GM11168 (cell line): ENCODE measurements around the gene SSBP4.

ENCODE experiments used
- in situ Hi-C: fragments of 300-500 bp; cut with MboI; formaldehyde crosslinking; loops from one replicate; pipeline ENCODE4 v1.12.0; 2022; ENCODE audit warnings: low sequenced_read_pairs; ENCODE audit not compliant: unreplicated experiment

SSBP4 gene

GRCh38 chr19:18441804-18442788 lies 22.9 kb downstream of the SSBP4 start:
- in situ Hi-C loops = no loop called here

GRCh38 chr19:18442941-18443340 lies 23.7 kb downstream of the SSBP4 start:
- in situ Hi-C loops = no loop called here

- in situ Hi-C loops = no loop called here
Observed at GRCh38 chr19:18443406-18443805, 24.2 kb downstream of the SSBP4 start.

- in situ Hi-C loops = no loop called here
Observed at GRCh38 chr19:18443831-18444230, 24.6 kb downstream of the SSBP4 start.

- in situ Hi-C loops = no loop called here
Observed at GRCh38 chr19:18444513-18444912, 25.3 kb downstream of the SSBP4 start.

- in situ Hi-C loops = no loop called here
Observed at GRCh38 chr19:18445262-18445948, 26.2 kb downstream of the SSBP4 start.

- in situ Hi-C loops = no loop called here
Observed at GRCh38 chr19:18446145-18446810, 27.1 kb downstream of the SSBP4 start.

GRCh38 chr19:18446811-18447359 lies 27.7 kb downstream of the SSBP4 start:
- in situ Hi-C loops = no loop called here

- in situ Hi-C loops = no loop called here
Observed at GRCh38 chr19:18449552-18449951, 30.4 kb downstream of the SSBP4 start.

- in situ Hi-C loops = no loop called here
Observed at GRCh38 chr19:18450021-18450930, 31.1 kb downstream of the SSBP4 start.

GRCh38 chr19:18450931-18451836 lies 32.0 kb downstream of the SSBP4 start:
- in situ Hi-C loops = no loop called here

GRCh38 chr19:18452386-18452785 lies 33.2 kb downstream of the SSBP4 start:
- in situ Hi-C loops = no loop called here

- in situ Hi-C loops = no loop called here
Observed at GRCh38 chr19:18453269-18454024, 34.2 kb downstream of the SSBP4 start.

- in situ Hi-C loops = no loop called here
Observed at GRCh38 chr19:18456279-18456678, 37.1 kb downstream of the SSBP4 start.

GRCh38 chr19:18456974-18457373 lies 37.8 kb downstream of the SSBP4 start:
- in situ Hi-C loops = no loop called here

- in situ Hi-C loops = no loop called here
Observed at GRCh38 chr19:18457483-18458331, 38.5 kb downstream of the SSBP4 start.

GRCh38 chr19:18460900-18461299 lies 41.7 kb downstream of the SSBP4 start:
- in situ Hi-C loops = no loop called here
